Testis (tissue), 2 donors: Measurements from ENCODE around the gene ALG9.

ENCODE experiments used
- POLR2A ChIP-seq: fragments of 450-650 bp; IDR thresholded peaks from one replicate; pipeline ENCODE4 v1.6.1; 2017; ENCODE audit warnings: antibody characterized with exemption, mild to moderate bottlenecking, moderate library complexity
- TF ChIP-seq, protein P1 (sequence below), 3 experiments: fragments of 450-650 bp in 2 of 3; fragments of 200-600 bp in 1 of 3; sonication (generic) in 1 of 3; IDR thresholded peaks; one replicate each; pipeline ENCODE4 v1.5.1; 2016 to 2019; ENCODE audit warnings: antibody characterized with exemption in 3 of 3, mild to moderate bottlenecking in 2 of 3, moderate library complexity in 1 of 3

DNA sequence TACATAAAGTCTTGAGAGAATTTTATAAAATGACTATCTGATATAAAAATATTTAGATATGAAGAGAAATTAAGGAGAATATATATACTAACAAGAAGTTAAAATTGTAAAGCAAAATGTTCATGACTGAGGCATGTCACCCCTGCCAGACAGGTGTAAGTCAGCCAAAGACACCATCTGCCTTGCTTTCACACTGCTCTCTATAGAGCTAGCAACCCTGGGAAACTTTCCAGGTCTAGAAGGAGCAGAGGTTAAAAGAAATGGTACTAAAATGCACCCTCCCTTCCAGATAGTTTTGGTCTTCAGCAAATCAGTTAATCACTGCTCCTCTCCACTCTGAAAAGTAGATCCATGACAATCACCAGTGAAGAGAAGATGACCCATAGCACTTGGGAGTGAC lies 121.7 kb downstream of the ALG9 start:
- TF ChIP-seq, protein P1, sequence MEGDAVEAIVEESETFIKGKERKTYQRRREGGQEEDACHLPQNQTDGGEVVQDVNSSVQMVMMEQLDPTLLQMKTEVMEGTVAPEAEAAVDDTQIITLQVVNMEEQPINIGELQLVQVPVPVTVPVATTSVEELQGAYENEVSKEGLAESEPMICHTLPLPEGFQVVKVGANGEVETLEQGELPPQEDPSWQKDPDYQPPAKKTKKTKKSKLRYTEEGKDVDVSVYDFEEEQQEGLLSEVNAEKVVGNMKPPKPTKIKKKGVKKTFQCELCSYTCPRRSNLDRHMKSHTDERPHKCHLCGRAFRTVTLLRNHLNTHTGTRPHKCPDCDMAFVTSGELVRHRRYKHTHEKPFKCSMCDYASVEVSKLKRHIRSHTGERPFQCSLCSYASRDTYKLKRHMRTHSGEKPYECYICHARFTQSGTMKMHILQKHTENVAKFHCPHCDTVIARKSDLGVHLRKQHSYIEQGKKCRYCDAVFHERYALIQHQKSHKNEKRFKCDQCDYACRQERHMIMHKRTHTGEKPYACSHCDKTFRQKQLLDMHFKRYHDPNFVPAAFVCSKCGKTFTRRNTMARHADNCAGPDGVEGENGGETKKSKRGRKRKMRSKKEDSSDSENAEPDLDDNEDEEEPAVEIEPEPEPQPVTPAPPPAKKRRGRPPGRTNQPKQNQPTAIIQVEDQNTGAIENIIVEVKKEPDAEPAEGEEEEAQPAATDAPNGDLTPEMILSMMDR (IDR thresholded peaks at IDR 0.05) = no peak
- TF ChIP-seq POLR2A = no peak
